SU-DHL-6 (cell line): ENCODE data around the gene CATSPERE.

Experiments
- H2AFZ ChIP-seq: fragments of 200-600 bp; sonication (generic); 2 replicates; pipeline ENCODE4 v1.6.1; 2014; ENCODE audit warnings: low read depth, mild to moderate bottlenecking, moderate library complexity, mixed read lengths, antibody characterized with exemption, low read length; ENCODE audit not compliant: severe bottlenecking
- H3F3A ChIP-seq: fragments of 200-600 bp; shearing (Covaris generic); 2 replicates; pipeline ENCODE4 v1.6.0; 2016; ENCODE audit warnings: antibody characterized with exemption, mild to moderate bottlenecking; ENCODE audit not compliant: insufficient read depth
- H3K27ac ChIP-seq: fragments of 200-600 bp; sonication (generic); 2 replicates; pipeline ENCODE4 v1.5.1; 2016; ENCODE audit warnings: low read depth, mild to moderate bottlenecking, low read length, moderate library complexity, mixed read lengths
- H3K27me3 ChIP-seq: fragments of 200-600 bp; sonication (generic), shearing (Covaris generic); 2 replicates; pipeline ENCODE4 v1.6.0; 2014; ENCODE audit warnings: mild to moderate bottlenecking, low read length
- H3K36me3 ChIP-seq: fragments of 200-600 bp; sonication (generic); 2 replicates; pipeline ENCODE4 v1.6.1; 2014; ENCODE audit warnings: mild to moderate bottlenecking, low read length, mixed read lengths
- H3K4me2 ChIP-seq: fragments of 300-600, 200-600 bp; shearing (Covaris generic), sonication (generic); 2 replicates; pipeline ENCODE4 v1.6.0; 2014; ENCODE audit warnings: low read length, low read depth, mild to moderate bottlenecking; ENCODE audit not compliant: poor library complexity, severe bottlenecking
- H3K4me3 ChIP-seq: fragments of 200-600 bp; sonication (generic); 2 replicates; pipeline ENCODE4 v1.5.1; 2014; ENCODE audit warnings: antibody characterized with exemption, low read length, mild to moderate bottlenecking, mixed read lengths; ENCODE audit not compliant: insufficient read depth, poor library complexity, severe bottlenecking
- H3K79me2 ChIP-seq: fragments of 200-600 bp; sonication (generic); 2 replicates; pipeline ENCODE4 v1.6.1; 2014; ENCODE audit warnings: mild to moderate bottlenecking, low read length, moderate library complexity; ENCODE audit not compliant: insufficient read depth
- H3K9ac ChIP-seq: fragments of 200-600 bp; sonication (generic); 2 replicates; pipeline ENCODE4 v1.7.0; 2014; ENCODE audit warnings: mild to moderate bottlenecking, low read length
- H3K9me2 ChIP-seq: fragments of 200-600 bp; sonication (generic); replicated peaks from 2 replicates; pipeline ENCODE4 v1.6.1; 2014; ENCODE audit warnings: low read length; ENCODE audit not compliant: insufficient read depth
- H3K9me3 ChIP-seq: fragments of 200-600 bp; sonication (generic); 2 replicates; pipeline ENCODE4 v1.6.1; 2014; ENCODE audit warnings: low read length, mixed read lengths; ENCODE audit not compliant: insufficient read depth
- H4K20me1 ChIP-seq: fragments of 200-600 bp; sonication (generic); 2 replicates; pipeline ENCODE4 v1.6.1; 2014; ENCODE audit warnings: low read depth, mild to moderate bottlenecking, antibody characterized with exemption, low read length, moderate library complexity, mixed read lengths
- CTCF ChIP-seq: fragments of 200-600 bp; sonication (generic); IDR thresholded peaks from one replicate; pipeline ENCODE4 v1.5.1; 2017; ENCODE audit warnings: antibody characterized with exemption, mild to moderate bottlenecking, low read length, moderate library complexity; ENCODE audit not compliant: insufficient read depth, poor library complexity, severe bottlenecking
- EZH2phosphoT487 ChIP-seq: fragments of 200-600 bp; sonication (generic), shearing (Covaris generic); conservative IDR thresholded peaks from 2 replicates; pipeline ENCODE4 v1.6.1; 2018; ENCODE audit warnings: mild to moderate bottlenecking, antibody characterized with exemption, low read length, moderate library complexity, mixed read lengths

CATSPERE gene

GRCh38 chr1:244614879-244615278 lies 153.8 kb downstream of the CATSPERE start:
- TF ChIP-seq CTCF: no peak
- TF ChIP-seq EZH2phosphoT487: no peak
- H3K4me2 ChIP-seq: no peak overlapping the region
- no peak overlapping the region for H2AFZ ChIP-seq
- H3K9me3 ChIP-seq: no peaks in the 10 kb centered on the region
- H3K27ac ChIP-seq: no peak overlapping the region
- H3F3A ChIP-seq: no peaks in the 10 kb centered on the region
- no peaks in the 10 kb centered on the region for H4K20me1 ChIP-seq
- H3K36me3 ChIP-seq: no peaks in the 10 kb centered on the region
- no peaks in the 10 kb centered on the region for H3K79me2 ChIP-seq
- no peaks in the 10 kb centered on the region for H3K9me2 ChIP-seq
- no peak overlapping the region for H3K4me3 ChIP-seq
- H3K9ac ChIP-seq: no peak overlapping the region
- H3K27me3 ChIP-seq: no peaks in the 10 kb centered on the region

- H3K27me3 ChIP-seq: no peaks in the 10 kb centered on the region
- no peak overlapping the region for H3K9ac ChIP-seq
- no peak overlapping the region for H3K27ac ChIP-seq
- no peak for TF ChIP-seq EZH2phosphoT487
- no peak for TF ChIP-seq CTCF
- no peak overlapping the region for H2AFZ ChIP-seq
- H3K36me3 ChIP-seq: no peaks in the 10 kb centered on the region
- H3K9me3 ChIP-seq: no peaks in the 10 kb centered on the region
- no peaks in the 10 kb centered on the region for H3K79me2 ChIP-seq
- H3K9me2 ChIP-seq: no peaks in the 10 kb centered on the region
- no peaks in the 10 kb centered on the region for H3F3A ChIP-seq
- no peak overlapping the region for H3K4me3 ChIP-seq
- H4K20me1 ChIP-seq: no peaks in the 10 kb centered on the region
- H3K4me2 ChIP-seq: no peak overlapping the region
These were observed 154.2 kb downstream of the CATSPERE start for GRCh38 chr1:244615301-244615700.

GRCh38 chr1:244626709-244627108 lies 165.6 kb downstream of the CATSPERE start:
- H2AFZ ChIP-seq: no peak overlapping the region

More at GRCh38 chr1:244626709-244627108, 165.6 kb downstream of the CATSPERE start:
- no peaks in the 10 kb centered on the region for H3K9me2 ChIP-seq
- no peaks in the 10 kb centered on the region for H4K20me1 ChIP-seq
- H3K27ac ChIP-seq: no peak overlapping the region
- no peaks in the 10 kb centered on the region for H3K79me2 ChIP-seq
- TF ChIP-seq CTCF: no peak
- TF ChIP-seq EZH2phosphoT487: no peak
- no peaks in the 10 kb centered on the region for H3F3A ChIP-seq
- H3K9me3 ChIP-seq: no peaks in the 10 kb centered on the region
- H3K4me2 ChIP-seq: no peak overlapping the region
- no peaks in the 10 kb centered on the region; the same call in 1 of the 2 replicates for H3K27me3 ChIP-seq
- H3K36me3 ChIP-seq: no peaks in the 10 kb centered on the region
- no peak overlapping the region for H3K9ac ChIP-seq
- H3K4me3 ChIP-seq: no peak overlapping the region
